ENCODE results near the gene TMEM181. TPM values are rescaled to one million over a fixed set of nuclear protein-coding genes. Genes with fewer than 3 reads are reported as not detected.

The TMEM181 gene
- polyA plus RNA-seq, 1 of the 3 experiments (the other 2 are of a cell fraction): 19.5 TPM

DNA sequence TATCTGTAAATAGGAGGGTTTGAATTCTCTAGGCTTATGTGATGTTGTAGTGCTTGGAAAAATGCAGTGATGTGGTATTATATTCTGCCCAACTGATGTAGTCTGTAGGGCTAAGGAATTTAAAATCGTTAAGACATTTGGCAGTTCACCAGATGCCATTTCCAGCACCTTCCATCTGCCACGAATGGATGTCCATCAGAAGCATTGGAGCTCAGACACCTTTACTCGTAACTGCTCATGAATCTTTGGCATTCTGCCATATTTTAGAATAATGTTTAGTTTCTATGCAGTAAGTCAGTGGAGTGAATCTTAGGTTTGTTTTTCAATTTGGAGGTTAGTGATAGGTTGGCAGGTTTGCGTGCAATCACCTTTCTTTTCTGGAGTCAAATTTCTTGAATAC, 87.6 kb downstream of the TMEM181 start:
- Histone ChIP-seq H3K4me3 (ENCODE audit: low read depth in 2 of 2, low read length in 1 of 2) (no peak overlapping the region), H2AFZ (ENCODE audit: low read depth) (no peak overlapping the region), H3K27me3 (ENCODE audit: insufficient read depth) (no peaks in the 10 kb centered on the region), H3F3A (replicated peaks; ENCODE audit: insufficient read depth) (peaks cover 42% of the 10 kb centered on the region), H3K9ac (no peak overlapping the region), H3K4me2 (no peak overlapping the region), H3K9me3 (no peaks in the 10 kb centered on the region), H3K79me2 (ENCODE audit: insufficient read depth) (peaks cover 19% of the 10 kb centered on the region), H4K20me1 (ENCODE audit: insufficient read depth) (no peaks in the 10 kb centered on the region), H3K27ac (ENCODE audit: low read depth in 2 of 2, low read length in 1 of 2) (peak overlapping the region in 1 of 2 experiments; percentile 94; a peak in 1 of 4 replicates), H3K36me3 (replicated peaks in 1 of 2; ENCODE audit: control insufficient read depth in 1 of 2, insufficient read depth in 2 of 2, low read length in 1 of 2) (no peaks in the 10 kb centered on the region), H3K9me2 (no peaks in the 10 kb centered on the region), H3K4me1 (ENCODE audit: control insufficient read depth in 1 of 2, insufficient read depth in 2 of 2, low read depth in 1 of 2, low read length in 1 of 2) (peaks cover 12 to 14% of the 10 kb centered on the region in 2 experiments)
- 67% methylated on average over 4 of the region's 4 CpGs for WGBS (ENCODE audit: low lambda C conversion rate)
- no peak for DNase-seq
- TF ChIP-seq FOXJ3 (CRISPR knock-in tag; IDR thresholded peaks at IDR 0.05) (no peak), TCF12 (IDR thresholded peaks at IDR 0.05) (peak; percentile 26; the same call in 1 of the 2 replicates), NFIC (IDR thresholded peaks at IDR 0.05; ENCODE audit: borderline replicate concordance) (peak; percentile 44), JUND (IDR thresholded peaks at IDR 0.05) (no peak)
- POLR2A ChIA-PET: no interaction called here
- CTCF ChIA-PET: interaction anchor here (1.7 to 7.7 kb wide), 2 partner anchors 44 to 426 kb away, joined by 5 to 46 read pairs; no protein-coding TSS in a partner anchor

DNA sequence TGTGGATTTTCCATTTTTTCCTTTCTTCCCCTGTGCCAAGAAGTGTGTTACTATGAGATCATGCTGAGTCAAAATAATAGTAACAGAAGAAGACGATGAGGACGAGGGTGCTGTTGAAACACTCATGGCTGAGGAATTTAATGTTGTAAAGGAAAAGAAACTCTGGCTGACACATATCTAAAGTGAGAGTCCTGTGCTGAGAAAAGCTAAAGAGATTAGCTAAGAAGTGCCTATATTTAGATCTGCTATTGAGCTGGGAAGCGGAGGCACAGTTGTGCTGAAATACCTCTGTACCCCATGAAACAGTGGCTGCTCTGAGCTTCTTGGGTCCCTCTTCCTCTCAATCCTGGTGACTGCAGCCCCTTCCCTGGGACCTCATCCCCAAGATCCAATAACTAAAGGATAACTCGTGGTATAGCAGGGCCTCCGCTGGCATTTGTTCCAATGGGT, 88.8 kb downstream of the TMEM181 start:
- CTCF ChIA-PET: interaction anchor here (1.4 to 7.7 kb wide), 2 partner anchors 43 kb away, joined by 4 to 46 read pairs; no protein-coding TSS in a partner anchor
- Histone ChIP-seq H3K36me3 (replicated peaks in 1 of 2; ENCODE audit: control insufficient read depth in 1 of 2, insufficient read depth in 2 of 2, low read length in 1 of 2) (no peaks in the 10 kb centered on the region), H3K9me2 (no peaks in the 10 kb centered on the region), H3K4me1 (ENCODE audit: control insufficient read depth in 1 of 2, insufficient read depth in 2 of 2, low read depth in 1 of 2, low read length in 1 of 2) (peaks cover 6 to 12% of the 10 kb centered on the region in 2 experiments), H3K27ac (ENCODE audit: low read depth in 2 of 2, low read length in 1 of 2) (peak overlapping the region; percentile 13 to 94; a peak in 3 of 4 replicates), H3K79me2 (ENCODE audit: insufficient read depth) (peaks cover 8% of the 10 kb centered on the region), H3K9ac (peak overlapping the region; percentile 57), H3K4me3 (ENCODE audit: low read depth in 2 of 2, low read length in 1 of 2) (no peak overlapping the region), H2AFZ (ENCODE audit: low read depth) (no peak overlapping the region), H3F3A (replicated peaks; ENCODE audit: insufficient read depth) (peaks cover 33% of the 10 kb centered on the region), H3K27me3 (ENCODE audit: insufficient read depth) (no peaks in the 10 kb centered on the region), H4K20me1 (ENCODE audit: insufficient read depth) (no peaks in the 10 kb centered on the region), H3K9me3 (no peaks in the 10 kb centered on the region), H3K4me2 (peak overlapping the region; percentile 62)
- no peak for TF ChIP-seq CHD2 (IDR thresholded peaks at IDR 0.05; ENCODE audit: low read length, partially characterized antibody)
- TF ChIP-seq, protein P1, sequence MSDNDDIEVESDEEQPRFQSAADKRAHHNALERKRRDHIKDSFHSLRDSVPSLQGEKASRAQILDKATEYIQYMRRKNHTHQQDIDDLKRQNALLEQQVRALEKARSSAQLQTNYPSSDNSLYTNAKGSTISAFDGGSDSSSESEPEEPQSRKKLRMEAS (IDR thresholded peaks at IDR 0.05; ENCODE audit: low read depth): no peak
- TF ChIP-seq POLR2AphosphoS5 (IDR thresholded peaks at IDR 0.05; ENCODE audit: low read depth, low read length): no peak
- TF ChIP-seq JUND (IDR thresholded peaks at IDR 0.05): peak; percentile 87
- peak; percentile 88 for TF ChIP-seq FOSL2 (IDR thresholded peaks at IDR 0.05; ENCODE audit: borderline replicate concordance, low read depth)
- TF ChIP-seq, protein P2, sequence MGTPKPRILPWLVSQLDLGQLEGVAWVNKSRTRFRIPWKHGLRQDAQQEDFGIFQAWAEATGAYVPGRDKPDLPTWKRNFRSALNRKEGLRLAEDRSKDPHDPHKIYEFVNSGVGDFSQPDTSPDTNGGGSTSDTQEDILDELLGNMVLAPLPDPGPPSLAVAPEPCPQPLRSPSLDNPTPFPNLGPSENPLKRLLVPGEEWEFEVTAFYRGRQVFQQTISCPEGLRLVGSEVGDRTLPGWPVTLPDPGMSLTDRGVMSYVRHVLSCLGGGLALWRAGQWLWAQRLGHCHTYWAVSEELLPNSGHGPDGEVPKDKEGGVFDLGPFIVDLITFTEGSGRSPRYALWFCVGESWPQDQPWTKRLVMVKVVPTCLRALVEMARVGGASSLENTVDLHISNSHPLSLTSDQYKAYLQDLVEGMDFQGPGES (IDR thresholded peaks at IDR 0.05; ENCODE audit: low read depth, low read length): no peak
- peak; percentile 73 for TF ChIP-seq TCF12 (IDR thresholded peaks at IDR 0.05)
- TF ChIP-seq, protein P3, sequence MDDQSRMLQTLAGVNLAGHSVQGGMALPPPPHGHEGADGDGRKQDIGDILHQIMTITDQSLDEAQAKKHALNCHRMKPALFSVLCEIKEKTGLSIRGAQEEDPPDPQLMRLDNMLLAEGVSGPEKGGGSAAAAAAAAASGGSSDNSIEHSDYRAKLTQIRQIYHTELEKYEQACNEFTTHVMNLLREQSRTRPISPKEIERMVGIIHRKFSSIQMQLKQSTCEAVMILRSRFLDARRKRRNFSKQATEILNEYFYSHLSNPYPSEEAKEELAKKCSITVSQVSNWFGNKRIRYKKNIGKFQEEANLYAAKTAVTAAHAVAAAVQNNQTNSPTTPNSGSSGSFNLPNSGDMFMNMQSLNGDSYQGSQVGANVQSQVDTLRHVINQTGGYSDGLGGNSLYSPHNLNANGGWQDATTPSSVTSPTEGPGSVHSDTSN (IDR thresholded peaks at IDR 0.05): peak; percentile 55; the same call in 1 of the 2 replicates
- peak; percentile 59; the same call in 1 of the 2 replicates for TF ChIP-seq NFIC (IDR thresholded peaks at IDR 0.05; ENCODE audit: borderline replicate concordance)
- TF ChIP-seq EP300 (IDR thresholded peaks at IDR 0.05; ENCODE audit: borderline replicate concordance in 1 of 2, low read depth in 1 of 2, low read length in 1 of 2): peak in 1 of 2 experiments; percentile 42; a peak in 1 of 4 replicates
- 0 out of 2 replicates have a peak, but pooled peaks have one; percentile 53 for TF ChIP-seq TEAD4 (IDR thresholded peaks at IDR 0.05; ENCODE audit: borderline replicate concordance, insufficient read depth)
- TF ChIP-seq EZH2phosphoT487 (IDR thresholded peaks at IDR 0.05; ENCODE audit: borderline replicate concordance, low read depth): no peak
- TF ChIP-seq YY1 (IDR thresholded peaks at IDR 0.05; ENCODE audit: low read depth): no peak
- TF ChIP-seq MEF2A (IDR thresholded peaks at IDR 0.05; ENCODE audit: borderline replicate concordance, low read depth): peak; percentile 78; the same call in 1 of the 2 replicates
- DNase-seq: no peak
- POLR2A ChIA-PET: no interaction called here
- WGBS (ENCODE audit: low lambda C conversion rate): 39% methylated on average over 4 of the region's 5 CpGs
